Lower lobe of right lung (tissue), 2 donors: ENCODE measurements around the gene HECW1. TPM values are rescaled to one million over a fixed set of nuclear protein-coding genes. Genes with fewer than 3 reads are reported as not detected.

Source experiments
- ATAC-seq, 2 donors: fragments of 200-7000 bp; cut with Tn5 transposase; one replicate each; pipeline ENCODE4 v1.9.1; 2020 to 2022; ENCODE audit warnings: mild to moderate bottlenecking in 2 of 2, moderate library complexity in 2 of 2
- DNase-seq: peaks from one replicate; pipeline ENCODE4 v3.0.0-alpha.2; 2020
- H3K27ac ChIP-seq: fragments of 200-600 bp; one replicate; pipeline ENCODE4 v1.8.0; 2022
- H3K27me3 ChIP-seq: fragments of 200-600 bp; one replicate; pipeline ENCODE4 v1.8.0; 2022; ENCODE audit warnings: low read depth
- H3K36me3 ChIP-seq: fragments of 200-600 bp; one replicate; pipeline ENCODE4 v1.8.0; 2022; ENCODE audit warnings: mild to moderate bottlenecking
- H3K4me1 ChIP-seq: fragments of 200-600 bp; one replicate; pipeline ENCODE4 v1.8.0; 2022
- H3K4me3 ChIP-seq: fragments of 200-600 bp; one replicate; pipeline ENCODE4 v1.8.0; 2022; ENCODE audit warnings: mild to moderate bottlenecking
- H3K9me3 ChIP-seq: fragments of 200-600 bp; one replicate; pipeline ENCODE4 v1.8.0; 2022
- intact Hi-C: fragments of 100-400 bp; cut with DNase I; formaldehyde crosslinking; loops from one replicate; pipeline ENCODE4 v1.11.0; 2022
- total RNA-seq: library from RNA; stranded (reverse); fragmentation: NEBNext Ultra II Directional; extraction: Animal tissue kit (Norgen Biotek cat#: 25700); gene quantifications from one replicate; pipeline ENCODE4 v1.2.1, GENCODE V29; 2021
- TF ChIP-seq, protein P1 (sequence below): fragments of 200-600 bp; IDR thresholded peaks from one replicate; pipeline ENCODE4 v1.8.0; 2022; ENCODE audit warnings: antibody characterized with exemption, mild to moderate bottlenecking
- donor health status: DM: no; HTN: yes; CAD: no; lungs with severe emphysema.

Gene HECW1
- total RNA-seq, 1 donor from 2014 or later = 0.06 TPM

- Histone ChIP-seq H3K4me1 (no peaks in the 10 kb centered on the region), H3K27me3 (no peaks in the 10 kb centered on the region), H3K27ac (no peak overlapping the region), H3K4me3 (no peak overlapping the region), H3K9me3 (no peaks in the 10 kb centered on the region), H3K36me3 (no peaks in the 10 kb centered on the region)
- TF ChIP-seq, protein P1, sequence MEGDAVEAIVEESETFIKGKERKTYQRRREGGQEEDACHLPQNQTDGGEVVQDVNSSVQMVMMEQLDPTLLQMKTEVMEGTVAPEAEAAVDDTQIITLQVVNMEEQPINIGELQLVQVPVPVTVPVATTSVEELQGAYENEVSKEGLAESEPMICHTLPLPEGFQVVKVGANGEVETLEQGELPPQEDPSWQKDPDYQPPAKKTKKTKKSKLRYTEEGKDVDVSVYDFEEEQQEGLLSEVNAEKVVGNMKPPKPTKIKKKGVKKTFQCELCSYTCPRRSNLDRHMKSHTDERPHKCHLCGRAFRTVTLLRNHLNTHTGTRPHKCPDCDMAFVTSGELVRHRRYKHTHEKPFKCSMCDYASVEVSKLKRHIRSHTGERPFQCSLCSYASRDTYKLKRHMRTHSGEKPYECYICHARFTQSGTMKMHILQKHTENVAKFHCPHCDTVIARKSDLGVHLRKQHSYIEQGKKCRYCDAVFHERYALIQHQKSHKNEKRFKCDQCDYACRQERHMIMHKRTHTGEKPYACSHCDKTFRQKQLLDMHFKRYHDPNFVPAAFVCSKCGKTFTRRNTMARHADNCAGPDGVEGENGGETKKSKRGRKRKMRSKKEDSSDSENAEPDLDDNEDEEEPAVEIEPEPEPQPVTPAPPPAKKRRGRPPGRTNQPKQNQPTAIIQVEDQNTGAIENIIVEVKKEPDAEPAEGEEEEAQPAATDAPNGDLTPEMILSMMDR = no peak
- no peak for DNase-seq
- peak in 1 of 2 donors; percentile 42 for ATAC-seq
- intact Hi-C loops = no loop called here
Observed at GRCh38 chr7:43198016-43198415, 85.6 kb downstream of the HECW1 start.

DNA sequence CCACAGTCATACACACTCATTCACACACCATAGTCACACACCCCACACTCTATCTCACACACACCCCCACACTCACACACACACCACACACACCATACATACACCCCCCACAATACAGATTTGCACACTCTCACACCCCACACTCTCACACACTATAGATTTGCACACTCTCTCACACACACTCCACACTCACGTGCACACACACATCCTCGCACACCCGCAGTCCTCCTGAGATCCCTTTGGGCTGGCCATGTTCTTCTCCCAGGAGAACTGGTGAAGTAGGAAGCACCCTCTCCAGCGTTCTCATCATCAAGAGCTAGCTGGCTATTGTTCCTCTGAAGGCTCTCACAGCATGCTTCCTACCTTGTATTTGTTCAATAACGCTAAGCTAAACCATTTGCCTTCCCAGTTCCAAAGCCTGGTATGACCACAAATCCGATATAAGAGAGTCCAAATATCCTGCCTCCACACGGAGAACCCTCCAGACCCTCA, 86.2 kb downstream of the HECW1 start:
- ATAC-seq (peak in 1 of 2 donors; percentile 25), DNase-seq (no peak)
- no peaks in the 10 kb centered on the region for H3K27me3 ChIP-seq
- no peak overlapping the region for H3K27ac ChIP-seq
- no peaks in the 10 kb centered on the region for H3K4me1 ChIP-seq
- no peaks in the 10 kb centered on the region for H3K36me3 ChIP-seq
- intact Hi-C loops = no loop called here
- H3K9me3 ChIP-seq = no peaks in the 10 kb centered on the region
- H3K4me3 ChIP-seq = no peak overlapping the region
- TF ChIP-seq, protein P1 = no peak

GRCh38 chr7:43199371-43200160, 87.1 kb downstream of the HECW1 start:
- ATAC-seq = no peak
- H3K4me1 ChIP-seq = no peaks in the 10 kb centered on the region

DNA sequence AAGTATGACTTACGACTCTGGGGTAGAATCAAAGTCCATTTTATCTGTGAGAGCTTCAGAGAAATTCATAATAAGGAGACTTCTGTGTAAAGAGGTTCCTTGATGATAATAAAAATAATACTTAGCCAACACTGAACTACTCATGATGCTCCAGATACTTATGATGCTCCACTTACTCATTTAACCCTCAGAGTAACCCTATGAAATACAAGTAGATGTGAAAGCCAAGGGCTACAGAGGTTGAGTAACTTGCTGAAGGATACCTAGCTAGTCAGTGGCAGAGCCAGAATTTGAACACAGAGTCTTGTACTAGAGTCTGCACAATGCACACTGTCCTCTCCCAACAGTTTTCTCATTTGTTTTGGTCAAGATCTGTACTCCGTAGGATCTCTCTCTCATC, 89.5 kb downstream of the HECW1 start:
- H3K4me1 ChIP-seq = no peaks in the 10 kb centered on the region
- TF ChIP-seq, protein P1 = no peak
- intact Hi-C loops = no loop called here
- no peaks in the 10 kb centered on the region for H3K27me3 ChIP-seq
- ATAC-seq (no peak), DNase-seq (no peak)
- H3K27ac ChIP-seq = no peak overlapping the region
- H3K36me3 ChIP-seq = no peaks in the 10 kb centered on the region
- H3K4me3 ChIP-seq = no peak overlapping the region
- H3K9me3 ChIP-seq = no peaks in the 10 kb centered on the region

More at GRCh38 chr7:43199371-43200160, 87.1 kb downstream of the HECW1 start:
- Histone ChIP-seq H3K36me3 (no peaks in the 10 kb centered on the region), H3K27ac (no peak overlapping the region), H3K27me3 (no peaks in the 10 kb centered on the region), H3K9me3 (no peaks in the 10 kb centered on the region), H3K4me3 (no peak overlapping the region)
- no peak for DNase-seq
- TF ChIP-seq, protein P1 = no peak
- intact Hi-C loops = no loop called here

DNA sequence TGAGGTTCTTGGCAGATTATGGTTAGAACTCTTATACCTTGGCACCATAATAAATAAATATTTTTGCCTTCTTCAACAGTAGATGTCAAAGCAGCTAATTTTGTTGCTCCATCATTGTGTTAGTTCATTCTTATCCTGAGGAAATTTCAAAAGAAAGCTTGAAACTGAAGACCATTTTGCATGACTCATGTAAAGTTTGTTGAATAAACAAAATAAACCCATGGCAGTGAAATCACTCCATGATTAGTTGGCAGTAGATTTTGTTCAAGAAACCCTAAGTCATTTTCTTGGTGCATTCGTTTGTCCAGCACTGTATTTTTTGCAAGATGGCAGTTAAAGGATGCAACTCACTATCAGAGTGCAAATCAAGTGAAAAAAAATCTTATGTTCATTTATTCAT, 91.6 kb downstream of the HECW1 start:
- Histone ChIP-seq H3K27me3 (no peaks in the 10 kb centered on the region), H3K27ac (no peak overlapping the region), H3K4me3 (no peak overlapping the region), H3K4me1 (no peaks in the 10 kb centered on the region), H3K36me3 (no peaks in the 10 kb centered on the region), H3K9me3 (no peaks in the 10 kb centered on the region)
- ATAC-seq = no peak
- intact Hi-C loops = no loop called here
- DNase-seq = no peak
- TF ChIP-seq, protein P1 = no peak
